Upper lobe of left lung (tissue), 6 donors: Measurements from ENCODE around the gene PDGFA. TPM values are rescaled to one million over a fixed set of nuclear protein-coding genes. Genes with fewer than 3 reads are reported as not detected.

ENCODE experiments used
- ATAC-seq, 2 donors: fragments of 200-7000 bp; cut with Tn5 transposase; one replicate each; pipeline ENCODE4 v1.9.1; 2022; ENCODE audit warnings: mild to moderate bottlenecking in 2 of 2, moderate library complexity in 2 of 2; ENCODE audit not compliant: low FRiP score in 2 of 2
- DNase-seq, 2 donors: peaks; one replicate each; pipeline ENCODE4 v3.0.0-alpha.2; 2019 to 2020
- H3K27ac ChIP-seq, 4 donors: fragments of 200-600 bp; sonication (generic); one replicate each; pipeline ENCODE4 v1.5.1; 2016 to 2019
- H3K27me3 ChIP-seq, 4 donors: fragments of 200-600 bp; sonication (generic); one replicate each; pipeline ENCODE4 v1.5.1; 2017 to 2019
- H3K36me3 ChIP-seq, 4 donors: fragments of 200-600 bp; sonication (generic); one replicate each; pipeline ENCODE4 v1.5.1; 2016 to 2019
- H3K4me1 ChIP-seq, 4 donors: fragments of 200-600 bp; sonication (generic); one replicate each; pipeline ENCODE4 v1.5.1; 2018 to 2019
- H3K4me3 ChIP-seq, 4 donors: fragments of 200-600 bp; sonication (generic); one replicate each; pipeline ENCODE4 v1.5.1; 2017 to 2019; ENCODE audit warnings: mild to moderate bottlenecking in 2 of 4, moderate library complexity in 1 of 4
- H3K9me3 ChIP-seq, 4 donors: fragments of 200-600 bp; sonication (generic); one replicate each; pipeline ENCODE4 v1.5.1; 2018 to 2019
- CTCF ChIP-seq, 6 experiments: fragments of 450-650 bp in 4 of 6; fragments of 200-600 bp in 2 of 6; sonication (generic) in 2 of 6; IDR thresholded peaks; one replicate each; pipeline ENCODE4 v1.5.1; 2016 to 2019; ENCODE audit warnings: antibody characterized with exemption in 6 of 6
- EP300 ChIP-seq, 4 donors: sonication (generic); formaldehyde crosslinking; IDR thresholded peaks; one replicate each; pipeline ENCODE4 v1.5.1; 2017; ENCODE audit warnings: antibody characterized with exemption in 4 of 4, control low read depth in 2 of 4
- POLR2A ChIP-seq, 4 donors: fragments of 450-650 bp; IDR thresholded peaks; one replicate each; pipeline ENCODE4 v1.5.1; 2016 to 2017; ENCODE audit warnings: antibody characterized with exemption in 4 of 4, mild to moderate bottlenecking in 2 of 4
- POLR2AphosphoS5 ChIP-seq, 2 donors: sonication (generic); formaldehyde crosslinking; IDR thresholded peaks; one replicate each; pipeline ENCODE4 v1.5.1; 2017; ENCODE audit warnings: antibody characterized with exemption in 2 of 2
- WGBS, 2 donors: methylation state at CpG; one replicate each; pipeline ENCODE4 v1.1.5; 2017 to 2018; 5-methylcytosine and 5-hydroxymethylcytosine counted together
- total RNA-seq, 6 donors: library from RNA; depleted of rRNA in 4 of 6; stranded (reverse); fragments of >200 nt in 4 of 6; gene quantifications; one replicate each; pipeline versions ENCODE4 v1.1.0 to v1.2.1, GENCODE V29; 2016 to 2021
- donor health status: DM: no; HTN: no; CAD: no; lungs with moderate emphysema.
- donor health status: DM: no; HTN: yes; CAD: no; lungs with severe emphysema.

Gene PDGFA
- total RNA-seq, 6 donors from 2014 or later: 23.0 to 73.3 (median 44.6) TPM

- H3K27ac ChIP-seq: no peak overlapping the region
- H3K27me3 ChIP-seq: peaks cover 0 to 6% (median 0%) of the 10 kb centered on the region in 4 donors
- WGBS, 2 donors: 88 to 95% methylated on average over 15 to 23 of the region's 33 CpGs
- no peaks in the 10 kb centered on the region for H3K36me3 ChIP-seq
- DNase-seq: peak; percentile 14 to 77
- H3K9me3 ChIP-seq: peaks cover 0 to 6% (median 2%) of the 10 kb centered on the region in 4 donors
- TF ChIP-seq EP300 (IDR thresholded peaks at IDR 0.05) (no peak), CTCF (IDR thresholded peaks at IDR 0.05) (no peak), POLR2A (IDR thresholded peaks at IDR 0.05) (no peak), POLR2AphosphoS5 (IDR thresholded peaks at IDR 0.05) (no peak)
- ATAC-seq: no peak
- H3K4me1 ChIP-seq: peaks cover 0 to 5% (median 4%) of the 10 kb centered on the region in 4 donors
- H3K4me3 ChIP-seq: no peak overlapping the region
These were observed 42.8 kb downstream of the PDGFA start for GRCh38 chr7:476736-477360.

GRCh38 chr7:475951-476441, 43.6 kb downstream of the PDGFA start:
- WGBS, 2 donors: 71 to 89% methylated on average over 7 to 13 of the region's 15 CpGs
- Histone ChIP-seq H3K27ac (no peak overlapping the region), H3K4me1 (peaks cover 4 to 12% (median 10%) of the 10 kb centered on the region in 4 donors), H3K9me3 (peaks cover 0 to 6% (median 2%) of the 10 kb centered on the region in 4 donors), H3K27me3 (peaks cover 0 to 6% (median 0%) of the 10 kb centered on the region in 4 donors), H3K36me3 (no peaks in the 10 kb centered on the region), H3K4me3 (no peak overlapping the region)
- no peak for ATAC-seq
- DNase-seq: peak; percentile 13 to 57
- TF ChIP-seq EP300 (IDR thresholded peaks at IDR 0.05) (no peak), POLR2A (IDR thresholded peaks at IDR 0.05) (no peak), CTCF (IDR thresholded peaks at IDR 0.05) (no peak), POLR2AphosphoS5 (IDR thresholded peaks at IDR 0.05) (no peak)

- Histone ChIP-seq H3K4me1 (peaks cover 4 to 12% (median 9%) of the 10 kb centered on the region in 4 donors), H3K27ac (no peak overlapping the region), H3K36me3 (no peaks in the 10 kb centered on the region), H3K27me3 (peaks cover 0 to 3% (median 0%) of the 10 kb centered on the region in 4 donors), H3K9me3 (peaks cover 0 to 6% (median 2%) of the 10 kb centered on the region in 4 donors), H3K4me3 (no peak overlapping the region)
- 100% methylated on average over 1 to 4 of the region's 7 CpGs for WGBS, 2 donors
- ATAC-seq: no peak
- DNase-seq: peak in 1 of 2 donors; percentile 52
- TF ChIP-seq POLR2A (IDR thresholded peaks at IDR 0.05) (no peak), EP300 (IDR thresholded peaks at IDR 0.05) (no peak), CTCF (IDR thresholded peaks at IDR 0.05) (no peak), POLR2AphosphoS5 (IDR thresholded peaks at IDR 0.05) (no peak)
These were observed 44.3 kb downstream of the PDGFA start for GRCh38 chr7:475425-475728.

- Histone ChIP-seq H3K4me1 (peaks cover 4 to 12% (median 9%) of the 10 kb centered on the region in 4 donors), H3K27me3 (no peaks in the 10 kb centered on the region), H3K36me3 (no peaks in the 10 kb centered on the region), H3K4me3 (no peak overlapping the region), H3K9me3 (peaks cover 0 to 6% (median 2%) of the 10 kb centered on the region in 4 donors), H3K27ac (no peak overlapping the region)
- peak; percentile 15 to 63 for DNase-seq
- 88 to 93% methylated on average over 19 to 23 of the region's 23 CpGs for WGBS, 2 donors
- TF ChIP-seq EP300 (IDR thresholded peaks at IDR 0.05): no peak
- no peak for TF ChIP-seq POLR2A (IDR thresholded peaks at IDR 0.05)
- TF ChIP-seq POLR2AphosphoS5 (IDR thresholded peaks at IDR 0.05): no peak
- TF ChIP-seq CTCF (IDR thresholded peaks at IDR 0.05): no peak
- no peak for ATAC-seq
These were observed 44.8 kb downstream of the PDGFA start for GRCh38 chr7:474605-475424.
